ENCODE measurements around the gene PHACTR1.

- TF ChIP-seq, protein P1, sequence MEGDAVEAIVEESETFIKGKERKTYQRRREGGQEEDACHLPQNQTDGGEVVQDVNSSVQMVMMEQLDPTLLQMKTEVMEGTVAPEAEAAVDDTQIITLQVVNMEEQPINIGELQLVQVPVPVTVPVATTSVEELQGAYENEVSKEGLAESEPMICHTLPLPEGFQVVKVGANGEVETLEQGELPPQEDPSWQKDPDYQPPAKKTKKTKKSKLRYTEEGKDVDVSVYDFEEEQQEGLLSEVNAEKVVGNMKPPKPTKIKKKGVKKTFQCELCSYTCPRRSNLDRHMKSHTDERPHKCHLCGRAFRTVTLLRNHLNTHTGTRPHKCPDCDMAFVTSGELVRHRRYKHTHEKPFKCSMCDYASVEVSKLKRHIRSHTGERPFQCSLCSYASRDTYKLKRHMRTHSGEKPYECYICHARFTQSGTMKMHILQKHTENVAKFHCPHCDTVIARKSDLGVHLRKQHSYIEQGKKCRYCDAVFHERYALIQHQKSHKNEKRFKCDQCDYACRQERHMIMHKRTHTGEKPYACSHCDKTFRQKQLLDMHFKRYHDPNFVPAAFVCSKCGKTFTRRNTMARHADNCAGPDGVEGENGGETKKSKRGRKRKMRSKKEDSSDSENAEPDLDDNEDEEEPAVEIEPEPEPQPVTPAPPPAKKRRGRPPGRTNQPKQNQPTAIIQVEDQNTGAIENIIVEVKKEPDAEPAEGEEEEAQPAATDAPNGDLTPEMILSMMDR (IDR thresholded peaks at IDR 0.05; ENCODE audit: insufficient read depth, low read length): no peak
- TF ChIP-seq POLR2AphosphoS5 (IDR thresholded peaks at IDR 0.05; ENCODE audit: low read depth): no peak
Observed at GRCh38 chr6:13058051-13058450, 341.5 kb downstream of the PHACTR1 start.
